Hepatocyte (in vitro differentiated cells): ENCODE data around the gene CYP2A6. TPM values are rescaled to one million over a fixed set of nuclear protein-coding genes. Genes with fewer than 3 reads are reported as not detected.

ENCODE experiments used
- DNase-seq: peaks from one replicate; pipeline ENCODE4 v3.0.0-alpha.2; 2016; ENCODE audit warnings: low spot score
- H2AFZ ChIP-seq: fragments of 200-600 bp; sonication (generic); 2 replicates; pipeline ENCODE4 v1.6.0; 2016; ENCODE audit warnings: antibody characterized with exemption, mild to moderate bottlenecking
- H3K27ac ChIP-seq: fragments of 200-600 bp; sonication (generic); 2 replicates; pipeline ENCODE4 v1.5.1; 2016; ENCODE audit warnings: mild to moderate bottlenecking
- H3K27me3 ChIP-seq: fragments of 200-600 bp; sonication (generic); 2 replicates; pipeline ENCODE4 v1.6.1; 2016
- H3K36me3 ChIP-seq: fragments of 200-600 bp; sonication (generic); replicated peaks from 2 replicates; pipeline ENCODE4 v1.5.1; 2016; ENCODE audit warnings: low read depth; ENCODE audit not compliant: insufficient read depth
- H3K4me1 ChIP-seq: fragments of 200-600 bp; sonication (generic); 2 replicates; pipeline ENCODE4 v1.5.1; 2016; ENCODE audit warnings: mild to moderate bottlenecking, moderate library complexity; ENCODE audit not compliant: insufficient read depth
- H3K4me2 ChIP-seq: fragments of 200-600 bp; sonication (generic); 2 replicates; pipeline ENCODE4 v1.6.0; 2016
- H3K4me3 ChIP-seq: fragments of 200-600 bp; sonication (generic); 2 replicates; pipeline ENCODE4 v1.5.1; 2016; ENCODE audit warnings: mild to moderate bottlenecking
- H3K79me2 ChIP-seq: fragments of 200-600 bp; sonication (generic); 2 replicates; pipeline ENCODE4 v1.6.0; 2017; ENCODE audit warnings: mild to moderate bottlenecking
- H3K9me2 ChIP-seq: fragments of 200-600 bp; sonication (generic); replicated peaks from 2 replicates; pipeline ENCODE4 v1.6.0; 2017; ENCODE audit warnings: mild to moderate bottlenecking; ENCODE audit not compliant: insufficient read depth
- H3K9me3 ChIP-seq: fragments of 200-600 bp; sonication (generic); 2 replicates; pipeline ENCODE4 v1.5.1; 2016; ENCODE audit warnings: low read depth, mild to moderate bottlenecking
- H4K20me1 ChIP-seq: fragments of 200-600 bp; sonication (generic); 2 replicates; pipeline ENCODE4 v1.6.0; 2016; ENCODE audit warnings: mild to moderate bottlenecking; ENCODE audit not compliant: insufficient read depth, poor library complexity, severe bottlenecking
- EZH2 ChIP-seq: fragments of 200-600 bp; sonication (generic); IDR thresholded peaks from 2 replicates; pipeline ENCODE4 v1.6.1; 2016; ENCODE audit warnings: antibody characterized with exemption, mild to moderate bottlenecking, borderline replicate concordance
- EZH2phosphoT487 ChIP-seq: fragments of 200-600 bp; sonication (generic); IDR thresholded peaks from one replicate; pipeline ENCODE4 v1.6.1; 2018; ENCODE audit warnings: antibody characterized with exemption, mild to moderate bottlenecking, low read depth, moderate library complexity; ENCODE audit not compliant: unreplicated experiment, severe bottlenecking
- WGBS: methylation state at CpG from one replicate; pipeline ENCODE4 v1.1.6; 2016; ENCODE audit warnings: low lambda C conversion rate; ENCODE audit errors: missing lambda C conversion rate; 5-methylcytosine and 5-hydroxymethylcytosine counted together
- polyA plus RNA-seq: library from polyadenylated mRNA; unstranded; fragments of >200 nt; fragmentation: Nextera tagmentation; extraction: Ambion mirVana; gene quantifications from 2 replicates; pipeline ENCODE4 v1.2.1, GENCODE V29; 2016
- total RNA-seq: library from RNA; depleted of rRNA; stranded (reverse); fragments of >200 nt; gene quantifications from 2 replicates; pipeline ENCODE4 v1.2.3, GENCODE V29; 2014
- TF ChIP-seq, protein P1 (sequence below): fragments of 200-600 bp; sonication (generic); IDR thresholded peaks from 2 replicates; pipeline ENCODE4 v1.5.1; 2016; ENCODE audit warnings: antibody characterized with exemption, mild to moderate bottlenecking; ENCODE audit not compliant: poor library complexity

Gene CYP2A6
- total and polyA plus RNA-seq, 2 experiments from 2014 or later: 0.50 to 1.1 TPM

DNA sequence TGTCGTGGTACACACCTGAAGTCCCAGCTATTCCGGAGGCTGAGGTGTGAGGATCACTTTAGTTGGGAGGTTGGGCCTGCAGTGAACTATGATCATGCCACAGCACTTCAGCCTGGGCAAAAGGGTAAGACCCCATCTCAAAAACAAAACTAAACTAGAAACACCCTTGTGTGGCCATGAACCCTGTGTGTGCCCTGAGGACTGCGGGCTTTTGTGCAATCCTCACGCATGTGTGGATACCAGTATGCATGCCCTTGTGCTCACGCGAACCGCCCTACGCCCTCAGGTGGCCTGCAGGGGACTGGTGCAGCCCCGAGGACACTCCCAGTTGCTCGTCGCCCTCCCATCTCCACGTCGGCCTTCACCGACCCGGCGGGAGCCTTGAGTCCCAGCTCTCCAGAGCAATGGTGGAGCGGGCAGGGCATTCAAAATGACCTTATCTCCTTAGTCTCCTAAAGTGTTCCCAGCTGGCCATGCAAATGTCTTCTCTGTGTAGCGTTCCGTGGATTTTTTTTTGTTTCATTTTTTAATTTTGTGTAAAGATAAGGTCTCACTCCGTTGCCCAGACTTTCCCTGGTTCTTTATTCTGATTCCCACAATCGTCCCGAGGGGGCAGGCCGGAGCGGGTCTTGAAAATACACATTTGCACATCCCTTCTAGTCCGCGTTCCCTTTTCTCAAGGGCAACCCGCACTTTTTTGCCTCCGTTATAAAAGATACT is 52.1 kb downstream of the CYP2A6 start:
- Histone ChIP-seq H3K9me3 (no peaks in the 10 kb centered on the region), H3K4me1 (peaks cover 34% of the 10 kb centered on the region), H3K27ac (peak overlapping the region; percentile 90), H4K20me1 (peaks cover 34% of the 10 kb centered on the region), H3K4me2 (peak overlapping the region; percentile 75), H3K4me3 (peak overlapping the region; percentile 18), H3K36me3 (no peaks in the 10 kb centered on the region), H3K9me2 (no peaks in the 10 kb centered on the region), H3K79me2 (peaks cover 40% of the 10 kb centered on the region), H2AFZ (peak overlapping the region; percentile 46), H3K27me3 (no peaks in the 10 kb centered on the region)
- TF ChIP-seq, protein P1, sequence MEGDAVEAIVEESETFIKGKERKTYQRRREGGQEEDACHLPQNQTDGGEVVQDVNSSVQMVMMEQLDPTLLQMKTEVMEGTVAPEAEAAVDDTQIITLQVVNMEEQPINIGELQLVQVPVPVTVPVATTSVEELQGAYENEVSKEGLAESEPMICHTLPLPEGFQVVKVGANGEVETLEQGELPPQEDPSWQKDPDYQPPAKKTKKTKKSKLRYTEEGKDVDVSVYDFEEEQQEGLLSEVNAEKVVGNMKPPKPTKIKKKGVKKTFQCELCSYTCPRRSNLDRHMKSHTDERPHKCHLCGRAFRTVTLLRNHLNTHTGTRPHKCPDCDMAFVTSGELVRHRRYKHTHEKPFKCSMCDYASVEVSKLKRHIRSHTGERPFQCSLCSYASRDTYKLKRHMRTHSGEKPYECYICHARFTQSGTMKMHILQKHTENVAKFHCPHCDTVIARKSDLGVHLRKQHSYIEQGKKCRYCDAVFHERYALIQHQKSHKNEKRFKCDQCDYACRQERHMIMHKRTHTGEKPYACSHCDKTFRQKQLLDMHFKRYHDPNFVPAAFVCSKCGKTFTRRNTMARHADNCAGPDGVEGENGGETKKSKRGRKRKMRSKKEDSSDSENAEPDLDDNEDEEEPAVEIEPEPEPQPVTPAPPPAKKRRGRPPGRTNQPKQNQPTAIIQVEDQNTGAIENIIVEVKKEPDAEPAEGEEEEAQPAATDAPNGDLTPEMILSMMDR: peak; percentile 38
- no peak for TF ChIP-seq EZH2phosphoT487
- DNase-seq: peak; percentile 91
- WGBS: 10% methylated on average over 28 of the region's 28 CpGs

DNA sequence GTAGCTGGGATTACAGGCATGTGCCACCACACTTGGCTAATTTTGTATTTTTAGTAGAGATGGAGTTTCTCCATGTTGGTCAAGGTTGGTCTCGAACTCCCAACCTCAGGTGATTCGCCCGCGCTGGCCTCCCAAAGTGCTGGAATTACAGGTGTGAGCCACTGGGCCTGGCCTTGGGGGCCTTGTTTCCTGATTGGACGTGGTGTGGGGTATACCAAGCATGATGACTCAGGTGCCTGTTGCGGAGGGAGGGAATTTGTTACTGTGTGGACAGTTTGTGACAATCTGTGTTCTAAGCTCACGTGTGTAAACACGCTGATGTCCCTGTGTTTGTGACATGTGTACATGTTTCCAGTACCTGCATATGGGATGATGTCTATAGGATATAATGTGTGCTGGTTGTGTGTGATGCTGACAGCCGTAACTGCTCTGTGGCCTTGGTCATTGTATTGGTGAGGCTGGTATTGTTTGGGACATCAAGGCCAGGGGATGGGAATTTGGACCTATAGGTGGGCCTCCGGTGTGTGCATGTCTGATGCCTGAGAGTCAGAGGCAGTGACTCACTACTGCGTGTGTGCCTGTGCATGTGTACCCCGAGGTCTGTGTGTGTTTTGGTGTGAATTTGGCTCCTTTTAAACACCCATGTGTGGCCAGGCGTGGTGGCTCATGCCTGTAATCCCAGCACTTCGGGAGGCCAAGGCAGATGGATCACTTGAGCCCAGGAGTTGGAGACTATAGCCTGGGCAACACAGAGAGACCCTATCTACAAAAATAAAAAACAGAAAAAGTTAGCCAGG is 52.9 kb downstream of the CYP2A6 start:
- Histone ChIP-seq H3K9me2 (no peaks in the 10 kb centered on the region), H3K4me1 (peaks cover 31% of the 10 kb centered on the region), H3K36me3 (no peaks in the 10 kb centered on the region), H4K20me1 (peaks cover 26% of the 10 kb centered on the region), H3K27me3 (no peaks in the 10 kb centered on the region), H3K27ac (peak overlapping the region; percentile 90), H3K4me2 (peak overlapping the region; percentile 75), H3K9me3 (no peaks in the 10 kb centered on the region), H3K79me2 (peaks cover 33% of the 10 kb centered on the region), H3K4me3 (no peak overlapping the region), H2AFZ (no peak overlapping the region)
- peak; percentile 7 for DNase-seq
- WGBS: 97% methylated on average over 14 of the region's 14 CpGs
- TF ChIP-seq, protein P1: no peak
- TF ChIP-seq EZH2phosphoT487: no peak
- TF ChIP-seq EZH2: no peak

Other genes with a start within 250 kb of the CYP2A6 start
- gene LTBP4, start 249.1 kb downstream of the CYP2A6 start, total RNA-seq: 45.6 and 50.2 TPM in 2 replicates
- 163 and 185 TPM in 2 replicates for gene LTBP4, start 249.1 kb downstream of the CYP2A6 start, polyA plus RNA-seq
- gene NUMBL, start 159.8 kb downstream of the CYP2A6 start, total RNA-seq: 15.7 and 26.0 TPM in 2 replicates
- 31.3 and 32.1 TPM in 2 replicates for gene NUMBL, start 159.8 kb downstream of the CYP2A6 start, polyA plus RNA-seq
- 46.2 and 49.2 TPM in 2 replicates for gene COQ8B, start 133.6 kb downstream of the CYP2A6 start, total RNA-seq
- gene COQ8B, start 133.6 kb downstream of the CYP2A6 start, polyA plus RNA-seq: 40.2 and 40.7 TPM in 2 replicates
- gene ITPKC, start 133.3 kb downstream of the CYP2A6 start, total RNA-seq: 52.3 and 52.9 TPM in 2 replicates
- 67.6 and 75.8 TPM in 2 replicates for gene ITPKC, start 133.3 kb downstream of the CYP2A6 start, polyA plus RNA-seq
- gene ACTMAP, start 100.0 kb downstream of the CYP2A6 start, total RNA-seq: 3.2 and 3.8 TPM in 2 replicates
- gene ACTMAP, start 100.0 kb downstream of the CYP2A6 start, polyA plus RNA-seq: 14.8 and 19.1 TPM in 2 replicates
- gene SNRPA, start 99.2 kb downstream of the CYP2A6 start, total RNA-seq: 25.1 and 33.2 TPM in 2 replicates
- 86.9 and 95.0 TPM in 2 replicates for gene SNRPA, start 99.2 kb downstream of the CYP2A6 start, polyA plus RNA-seq
- 0.88 TPM in 1 of 2 replicates, not detected in the other for gene MIA, start 74.9 kb downstream of the CYP2A6 start, total RNA-seq
- gene MIA, start 74.9 kb downstream of the CYP2A6 start, polyA plus RNA-seq: 0.86 and 2.0 TPM in 2 replicates
- 20.2 and 29.1 TPM in 2 replicates for gene RAB4B, start 72.2 kb downstream of the CYP2A6 start, total RNA-seq
- 49.3 and 60.8 TPM in 2 replicates for gene RAB4B, start 72.2 kb downstream of the CYP2A6 start, polyA plus RNA-seq
- 84.4 and 88.4 TPM in 2 replicates for gene EGLN2, start 51.3 kb downstream of the CYP2A6 start, total RNA-seq
- 119 and 121 TPM in 2 replicates for gene EGLN2, start 51.3 kb downstream of the CYP2A6 start, polyA plus RNA-seq
- gene CYP2A7, start 31.8 kb upstream of the CYP2A6 start, total RNA-seq: not detected in 2 replicates
- not detected in 2 replicates for gene CYP2A7, start 31.8 kb upstream of the CYP2A6 start, polyA plus RNA-seq
- 1.2 and 1.7 TPM in 2 replicates for gene CYP2B6, start 140.8 kb upstream of the CYP2A6 start, total RNA-seq
- gene CYP2B6, start 140.8 kb upstream of the CYP2A6 start, polyA plus RNA-seq: 0.88 and 1.0 TPM in 2 replicates
- not detected in 2 replicates for gene CYP2A13, start 238.0 kb upstream of the CYP2A6 start, total RNA-seq
- gene CYP2A13, start 238.0 kb upstream of the CYP2A6 start, polyA plus RNA-seq: 0.23 TPM in 1 of 2 replicates, not detected in the other